GM13976 (cell line): ENCODE data around the gene VAMP7.

Experiments
- DNase-seq: peaks from one replicate; pipeline ENCODE4 v3.0.0; 2012; ENCODE audit warnings: low spot score
- CTCF ChIP-seq: IDR thresholded peaks from 2 replicates; pipeline ENCODE4 v1.5.1; 2012; ENCODE audit warnings: borderline replicate concordance, mild to moderate bottlenecking; ENCODE audit not compliant: insufficient read depth; ENCODE audit errors: extremely low read depth, missing control alignments, control extremely low read depth
- in situ Hi-C: fragments of 300-500 bp; cut with MboI; formaldehyde crosslinking; loops from one replicate; pipeline ENCODE4 v1.12.0; 2022; ENCODE audit warnings: low sequenced_read_pairs, mixed read lengths, inconsistent platforms; ENCODE audit not compliant: unreplicated experiment

The VAMP7 gene

GRCh38 chrX:155951237-155951789, 70.2 kb downstream of the VAMP7 start:
- DNase-seq, result no peak
- TF ChIP-seq CTCF, result no peak
- in situ Hi-C loops, result no loop called here

- in situ Hi-C loops, result no loop called here
- DNase-seq, result no peak
- TF ChIP-seq CTCF, result no peak
Observed at GRCh38 chrX:155953055-155953454, 71.9 kb downstream of the VAMP7 start.

- DNase-seq, result no peak
Observed at GRCh38 chrX:155954793-155955192, 73.6 kb downstream of the VAMP7 start.

GRCh38 chrX:155956099-155956498, 75.0 kb downstream of the VAMP7 start:
- in situ Hi-C loops, result no loop called here
- DNase-seq, result no peak
- TF ChIP-seq CTCF, result no peak

More at GRCh38 chrX:155954793-155955192, 73.6 kb downstream of the VAMP7 start:
- no peak for TF ChIP-seq CTCF
- in situ Hi-C loops, result no loop called here

- no peak for TF ChIP-seq CTCF
- in situ Hi-C loops, result no loop called here
- DNase-seq, result no peak
Observed at GRCh38 chrX:155956649-155957048, 75.5 kb downstream of the VAMP7 start.

- TF ChIP-seq CTCF, result no peak
- DNase-seq, result no peak
- in situ Hi-C loops, result no loop called here
Observed at GRCh38 chrX:155957843-155958242, 76.7 kb downstream of the VAMP7 start.
